NCI-H2227 (cell line): ENCODE measurements around the gene PAX5.

Experiments used
- DNase-seq: peaks from one replicate; lab custom pipeline; 2025; ENCODE audit not compliant: unreplicated experiment; lab: John Stamatoyannopoulos, UW

PAX5 gene

DNA sequence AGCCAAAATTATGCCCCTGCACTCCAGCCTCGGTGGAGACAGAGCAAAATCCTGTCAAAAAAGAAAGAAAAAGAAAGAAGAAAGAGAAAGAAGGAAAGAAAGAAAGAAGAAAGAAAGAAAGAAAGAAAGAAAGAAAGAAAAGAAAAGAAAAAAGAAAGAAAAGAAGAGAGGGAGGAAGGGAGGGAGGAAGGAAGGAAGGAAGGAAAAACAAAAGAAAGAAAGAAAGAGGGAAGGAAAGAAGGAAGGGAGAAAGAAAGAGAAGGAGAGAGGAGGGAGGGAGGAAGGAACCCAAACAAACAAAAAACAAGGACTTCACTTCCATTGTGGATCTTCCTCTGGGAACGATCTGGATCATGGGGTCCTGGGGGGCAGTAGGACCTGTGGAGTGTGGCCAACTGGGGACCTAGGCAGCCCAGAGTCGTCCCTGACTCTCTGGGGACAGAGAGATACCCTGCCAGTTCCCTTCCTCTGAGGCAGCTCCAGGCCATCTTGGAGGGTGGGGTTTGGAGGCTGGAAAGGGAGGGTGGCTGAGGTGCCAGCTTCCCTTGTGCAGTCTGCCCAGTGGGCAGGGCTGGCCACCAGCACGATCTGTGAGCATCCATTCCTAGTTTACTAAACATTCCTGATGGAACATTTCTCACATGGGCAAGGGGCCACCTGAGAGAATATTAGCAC is 216.8 kb downstream of the PAX5 start:
- DNase-seq, result no peak

DNA sequence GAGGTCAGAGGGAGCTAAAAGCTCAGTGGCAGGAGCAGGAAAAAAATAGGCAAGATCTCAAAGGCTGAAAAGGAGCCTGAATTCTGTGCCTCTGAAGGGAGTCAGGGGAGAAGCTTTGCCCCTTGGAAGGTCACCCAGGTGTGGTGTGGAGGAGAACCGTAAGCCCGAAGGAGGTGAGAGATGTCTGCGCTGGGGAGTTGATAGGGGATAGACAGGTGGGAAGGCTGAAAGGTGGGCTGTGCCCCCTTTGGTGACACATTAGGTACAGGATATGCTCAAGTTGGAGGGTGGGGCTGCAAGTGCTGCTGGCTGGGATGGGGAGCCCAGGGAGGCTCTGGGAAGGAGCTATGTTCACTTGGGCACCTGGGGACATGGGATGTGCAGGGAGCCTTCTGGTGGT is 217.7 kb downstream of the PAX5 start:
- DNase-seq, result no peak

DNA sequence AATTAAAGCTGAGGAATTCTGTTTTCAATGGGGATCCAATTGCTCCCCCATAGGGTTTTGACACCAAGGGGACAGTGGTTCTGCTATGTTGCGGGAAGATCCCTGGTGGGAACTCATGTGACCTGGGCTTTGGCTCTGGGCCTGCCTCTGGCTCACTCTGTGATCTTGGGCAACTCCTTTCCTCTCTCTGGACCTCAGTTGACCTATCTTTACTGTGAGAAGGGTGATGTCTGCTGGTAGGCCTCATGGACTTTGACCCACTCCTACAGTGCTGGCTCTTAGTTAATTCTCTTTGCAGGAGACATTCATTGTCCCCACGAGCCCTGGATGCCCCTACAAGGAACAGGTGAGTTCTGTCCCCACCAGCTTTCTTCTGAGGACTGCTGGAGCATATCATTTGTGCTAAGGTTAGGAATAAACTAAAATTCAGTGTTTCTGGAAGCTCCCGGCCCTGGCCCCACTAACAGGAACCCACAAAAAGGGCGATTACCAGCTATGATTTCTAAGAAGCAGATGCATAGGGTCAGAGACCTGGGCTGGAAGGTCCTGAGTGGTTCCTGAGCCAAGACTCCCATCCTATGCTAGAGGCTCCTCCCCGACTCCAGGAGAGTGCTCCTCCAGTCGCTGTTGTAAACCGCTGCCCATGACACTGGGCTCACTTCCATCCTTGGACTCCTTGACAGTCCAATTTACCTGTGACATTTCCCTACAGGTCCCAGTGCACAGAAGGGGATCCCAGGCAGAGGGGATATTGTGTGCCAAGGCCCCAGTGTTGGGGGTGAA is 218.3 kb downstream of the PAX5 start:
- no peak for DNase-seq

DNA sequence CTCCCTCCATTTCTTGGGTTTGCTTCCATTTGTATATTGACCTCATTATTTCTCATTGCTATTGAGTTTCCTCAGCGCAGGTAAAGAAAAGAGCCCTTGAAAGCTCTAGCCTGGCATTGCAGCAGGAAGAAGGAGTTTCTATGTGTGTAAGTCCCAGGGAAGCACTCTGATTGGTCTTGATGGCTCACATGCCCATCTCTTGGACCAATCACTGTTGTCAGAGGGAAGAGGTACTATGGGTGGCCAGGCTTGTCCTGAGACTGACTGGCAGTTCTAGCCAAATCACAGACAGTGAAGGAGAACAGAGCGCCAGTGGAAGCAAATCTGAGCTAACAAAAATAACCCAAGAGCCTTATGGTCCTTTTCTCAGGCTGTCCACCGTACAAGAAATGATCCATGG is 219.0 kb downstream of the PAX5 start:
- no peak for DNase-seq

DNA sequence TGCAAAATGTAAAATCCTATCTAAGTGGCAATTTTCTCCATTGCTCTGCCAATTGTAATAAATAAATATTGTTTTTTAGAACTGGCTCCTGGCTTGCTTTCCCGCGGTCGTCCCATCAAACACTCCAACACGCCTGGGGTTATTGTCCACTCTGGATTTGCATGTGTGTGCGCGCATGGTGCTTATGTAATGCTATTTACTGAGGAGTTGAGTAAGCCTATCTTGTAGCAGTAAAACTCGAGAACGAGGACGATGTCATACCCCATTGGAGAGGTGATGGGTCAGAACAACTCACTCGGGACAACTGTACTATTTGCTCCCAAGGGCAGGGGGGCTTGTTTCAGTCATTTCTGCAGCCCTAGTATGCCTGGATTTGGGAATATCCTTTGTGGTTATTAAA is 220.9 kb downstream of the PAX5 start:
- no peak for DNase-seq

DNA sequence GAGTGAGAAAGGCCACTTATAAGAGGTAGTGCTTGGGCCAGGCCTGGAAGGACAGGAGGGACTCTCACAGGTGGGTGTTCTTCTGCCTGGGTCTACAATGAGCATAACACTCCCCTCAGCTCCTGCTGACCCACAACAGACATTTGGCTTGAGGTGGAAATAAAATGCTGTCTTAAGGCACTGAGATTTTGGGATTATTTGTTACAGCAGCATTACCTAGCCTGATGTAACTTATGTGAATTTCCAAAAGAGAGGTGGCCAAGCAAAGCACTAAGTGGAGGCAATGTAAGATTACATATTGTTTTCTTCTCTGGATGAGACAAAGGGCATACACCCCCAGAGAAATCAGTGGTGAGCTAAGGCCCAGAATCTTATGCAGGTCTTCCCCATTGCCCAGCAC is 221.5 kb downstream of the PAX5 start:
- DNase-seq, result no peak

DNA sequence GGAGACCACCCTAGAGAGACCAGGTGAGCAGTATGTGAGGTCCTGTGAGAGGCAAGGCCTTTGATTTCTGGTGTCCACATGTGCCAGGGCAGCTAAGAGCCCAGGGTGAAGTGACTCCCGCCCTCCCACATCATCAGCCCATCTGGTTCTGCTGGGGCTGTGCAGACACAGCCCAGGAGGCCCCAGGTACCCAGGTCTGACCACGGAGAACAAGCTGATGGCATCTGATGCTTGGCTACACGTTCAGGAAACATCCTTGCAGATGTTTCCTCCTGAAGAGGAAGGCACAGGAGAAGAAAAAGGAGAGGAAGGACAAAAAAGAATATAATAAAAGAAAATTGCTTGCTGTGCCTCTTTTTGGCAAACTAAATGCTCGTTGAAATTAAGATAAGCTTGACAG is 225.8 kb downstream of the PAX5 start:
- DNase-seq, result no peak

DNA sequence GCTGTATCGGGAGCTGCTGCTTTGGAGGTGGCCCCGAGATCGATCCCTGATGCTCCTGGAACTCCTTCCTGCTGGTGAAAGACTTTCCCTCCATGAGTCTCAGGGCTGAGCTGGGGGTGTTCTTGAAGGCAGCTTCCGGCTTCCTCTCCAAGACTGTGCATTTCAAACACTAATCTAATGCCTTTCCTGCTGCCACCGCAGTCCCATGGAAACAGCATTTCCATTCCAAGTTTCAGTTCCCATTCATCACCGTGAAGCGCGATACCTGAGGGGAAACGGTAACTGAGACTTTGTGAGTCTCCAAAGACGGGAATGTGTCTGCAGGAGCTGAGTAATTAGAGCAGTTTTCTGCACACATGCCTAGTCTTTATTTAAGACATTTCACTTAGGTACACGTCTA is 230.1 kb downstream of the PAX5 start:
- DNase-seq, result no peak

DNA sequence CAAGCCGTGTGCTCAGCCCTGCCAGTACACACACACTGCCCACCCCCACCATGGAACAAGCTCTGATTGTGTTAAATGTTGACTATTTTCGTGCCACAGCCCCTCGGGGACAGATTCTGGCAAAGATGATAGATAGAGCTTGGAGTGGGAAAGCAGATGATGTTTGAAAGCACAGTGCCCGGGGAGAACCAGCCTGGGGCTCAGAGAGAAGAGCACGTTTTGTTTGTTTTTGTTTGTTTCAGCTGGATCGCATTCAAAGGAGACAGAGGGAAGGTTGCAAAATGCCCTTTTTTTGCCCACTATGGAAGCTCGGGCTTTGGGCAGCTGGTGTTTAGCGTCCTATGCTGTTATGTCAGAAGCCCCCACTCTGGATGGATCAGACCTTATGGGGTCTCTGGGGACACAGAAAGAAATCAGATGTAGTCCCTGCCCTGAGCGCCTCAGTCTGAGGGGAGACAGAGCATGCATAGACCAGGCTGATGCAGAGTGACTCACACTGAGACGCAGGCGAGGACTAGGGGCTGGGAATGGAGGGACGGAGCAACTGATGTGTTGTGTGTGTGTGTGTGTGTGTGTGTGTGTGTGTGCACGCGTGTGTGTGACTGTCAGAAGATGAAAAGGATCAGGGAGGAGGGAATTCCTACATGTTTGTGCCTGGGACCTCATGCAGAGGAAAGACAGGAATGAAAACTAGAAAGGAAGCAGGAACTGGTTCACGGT is 231.7 kb downstream of the PAX5 start:
- peak; percentile 29 for DNase-seq

DNA sequence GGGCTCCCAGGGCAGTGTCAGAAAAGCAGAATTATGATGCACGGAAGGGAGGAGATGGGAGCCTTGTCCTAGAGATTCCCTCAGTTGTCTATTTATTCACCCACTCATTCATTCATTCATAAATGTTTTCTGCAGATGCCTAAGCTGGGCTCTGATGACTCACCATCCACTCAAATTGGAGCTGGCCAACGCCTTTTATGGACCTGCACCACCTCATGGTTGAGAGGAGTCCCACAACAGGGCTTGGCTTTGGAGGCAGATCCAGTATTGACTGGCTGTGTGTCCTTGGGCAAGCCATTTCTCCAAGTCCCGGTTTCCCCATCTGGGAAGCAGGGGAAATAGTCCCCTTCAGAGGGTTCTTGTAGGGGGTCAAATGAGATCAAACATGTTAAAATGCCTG is 233.6 kb downstream of the PAX5 start:
- no peak for DNase-seq

DNA sequence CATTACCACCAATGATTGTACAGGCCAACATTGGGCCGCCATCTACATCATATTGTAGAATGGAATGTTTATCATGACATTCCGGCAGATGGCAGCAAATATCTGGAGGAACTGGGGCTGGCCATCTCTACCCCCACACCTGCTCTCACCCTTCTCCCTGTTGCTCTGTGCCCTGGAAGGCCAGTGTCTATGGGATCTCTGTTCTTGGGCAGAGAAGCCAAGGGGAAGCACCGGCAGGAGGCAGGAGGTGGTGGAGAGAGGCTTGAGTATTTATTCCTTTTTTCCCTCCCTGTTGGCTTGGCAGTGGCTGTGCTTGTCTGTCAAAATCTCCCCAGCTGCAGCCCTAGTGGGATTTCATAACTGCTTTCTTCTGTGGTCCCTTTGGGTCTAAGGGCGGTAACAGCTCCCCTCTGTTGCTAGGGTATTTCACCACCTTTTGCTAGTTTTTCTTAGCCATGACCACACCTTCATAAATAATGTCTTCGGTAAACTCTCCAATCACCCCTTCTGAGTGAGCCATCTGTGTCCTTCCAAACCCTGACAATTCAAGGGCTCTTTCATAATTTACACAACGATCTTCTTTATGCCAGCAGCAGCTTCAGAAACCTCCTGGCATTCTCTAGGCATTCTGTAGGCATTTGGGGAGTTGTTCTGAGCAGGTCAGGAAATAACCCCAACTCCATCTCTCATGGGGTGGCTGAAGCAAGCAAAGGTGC is 235.6 kb downstream of the PAX5 start:
- DNase-seq, result peak; percentile 31

DNA sequence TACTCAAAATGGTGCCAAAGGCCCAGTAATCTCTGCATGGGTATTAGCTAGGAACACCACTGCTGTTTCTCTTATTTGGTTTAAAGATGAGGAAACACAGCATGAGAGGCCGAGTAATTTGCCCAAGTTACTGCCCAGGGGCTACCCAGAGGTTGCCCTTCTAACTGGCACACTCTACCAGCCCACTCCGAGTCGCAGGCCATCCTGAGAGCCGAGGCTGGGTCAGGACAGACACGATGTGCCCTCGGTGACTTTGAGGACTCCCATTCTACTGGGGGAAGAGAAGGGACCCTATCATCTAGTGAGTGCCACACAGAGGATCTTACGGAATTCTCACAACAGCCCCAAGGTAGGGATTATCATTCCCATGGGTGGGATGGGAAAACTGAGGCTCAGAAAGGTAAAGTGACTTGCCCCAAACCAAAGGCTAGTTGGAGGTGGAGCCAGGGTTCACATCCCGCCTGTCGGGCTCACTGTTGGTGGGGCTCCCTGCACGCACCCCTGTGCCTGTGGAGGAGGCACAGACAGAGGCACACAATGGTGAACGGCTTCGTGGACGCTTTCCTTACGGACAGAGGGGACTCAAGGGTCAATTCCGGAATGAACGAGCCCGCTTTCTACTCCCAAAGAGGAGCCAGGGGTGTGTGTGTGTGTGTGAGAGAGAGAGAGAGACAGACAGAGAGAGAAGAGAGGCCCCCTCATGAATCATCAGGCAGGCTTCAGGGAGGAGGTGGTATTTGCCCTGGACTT is 236.4 kb downstream of the PAX5 start:
- DNase-seq, result no peak

DNA sequence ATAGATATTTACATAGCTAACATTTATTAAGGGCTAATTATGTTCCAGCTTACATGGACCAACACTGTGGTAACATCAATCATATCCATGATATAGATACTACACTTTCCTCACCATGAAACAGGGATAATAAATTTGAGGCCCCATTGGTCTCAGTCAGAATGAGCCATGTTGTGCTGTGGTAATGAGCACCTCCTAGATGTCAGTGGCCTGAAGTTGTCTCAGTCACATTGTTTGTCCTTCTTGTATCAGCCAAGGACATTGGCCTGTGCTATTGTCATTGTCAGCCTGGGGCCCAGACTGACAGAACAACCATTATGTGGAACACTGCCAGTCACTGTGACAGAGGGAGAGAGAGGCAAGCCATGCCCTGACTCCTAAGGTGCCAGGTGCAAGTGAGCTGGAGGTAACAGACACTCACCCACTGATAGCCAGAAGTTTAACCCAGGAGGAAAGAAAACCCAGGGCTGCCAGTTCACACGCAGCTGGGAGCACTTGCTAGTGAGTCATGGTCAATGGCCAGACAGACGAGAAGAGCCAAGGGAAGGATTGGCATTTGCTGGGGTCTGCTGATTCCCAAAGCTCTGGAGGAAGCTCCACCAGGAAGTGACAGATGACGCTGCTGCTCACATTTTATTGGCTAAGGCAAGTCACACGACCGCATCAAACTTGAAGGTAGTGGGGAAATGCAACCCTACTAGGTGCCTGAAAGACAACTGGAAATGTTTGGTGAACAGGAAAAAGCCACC is 237.2 kb downstream of the PAX5 start:
- no peak for DNase-seq

DNA sequence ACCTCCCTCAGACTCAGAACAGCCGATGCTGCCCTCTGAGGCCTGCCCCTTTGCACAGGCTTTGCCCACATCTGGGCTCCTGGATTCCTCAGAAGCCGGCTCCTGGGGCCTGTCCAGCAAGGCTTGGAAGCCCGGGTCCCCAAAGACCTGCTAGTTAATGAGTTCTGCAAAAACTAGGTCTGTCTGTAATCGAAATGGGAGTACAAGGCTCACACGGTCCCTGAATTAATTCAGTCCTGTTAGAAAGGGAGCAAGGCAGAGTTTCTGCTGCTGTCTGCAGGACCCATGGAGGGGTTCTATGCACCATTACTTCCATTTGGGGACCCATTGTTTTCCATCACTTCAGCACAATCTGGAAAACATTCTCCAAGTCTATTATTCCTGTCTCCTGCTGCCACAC is 239.6 kb downstream of the PAX5 start:
- DNase-seq, result no peak

DNA sequence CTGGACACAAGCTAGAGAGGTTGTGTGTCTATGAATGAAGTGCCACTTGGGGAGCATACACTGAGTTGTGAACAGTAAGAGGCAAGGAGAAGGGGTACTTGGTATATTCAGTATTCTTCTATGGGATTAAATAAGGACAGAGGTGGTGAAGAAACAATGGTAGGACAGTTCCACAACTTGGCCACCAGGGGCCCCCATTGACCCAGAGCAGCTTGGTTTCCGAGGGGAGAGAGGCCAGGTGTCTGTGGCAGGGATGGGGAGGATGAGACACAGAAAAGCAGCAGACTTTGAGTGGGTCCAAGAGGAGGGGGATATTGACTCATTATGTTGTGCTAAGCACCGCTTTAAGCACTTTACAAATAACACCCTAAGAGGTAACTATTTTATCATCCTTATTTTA is 240.8 kb downstream of the PAX5 start:
- DNase-seq, result no peak

DNA sequence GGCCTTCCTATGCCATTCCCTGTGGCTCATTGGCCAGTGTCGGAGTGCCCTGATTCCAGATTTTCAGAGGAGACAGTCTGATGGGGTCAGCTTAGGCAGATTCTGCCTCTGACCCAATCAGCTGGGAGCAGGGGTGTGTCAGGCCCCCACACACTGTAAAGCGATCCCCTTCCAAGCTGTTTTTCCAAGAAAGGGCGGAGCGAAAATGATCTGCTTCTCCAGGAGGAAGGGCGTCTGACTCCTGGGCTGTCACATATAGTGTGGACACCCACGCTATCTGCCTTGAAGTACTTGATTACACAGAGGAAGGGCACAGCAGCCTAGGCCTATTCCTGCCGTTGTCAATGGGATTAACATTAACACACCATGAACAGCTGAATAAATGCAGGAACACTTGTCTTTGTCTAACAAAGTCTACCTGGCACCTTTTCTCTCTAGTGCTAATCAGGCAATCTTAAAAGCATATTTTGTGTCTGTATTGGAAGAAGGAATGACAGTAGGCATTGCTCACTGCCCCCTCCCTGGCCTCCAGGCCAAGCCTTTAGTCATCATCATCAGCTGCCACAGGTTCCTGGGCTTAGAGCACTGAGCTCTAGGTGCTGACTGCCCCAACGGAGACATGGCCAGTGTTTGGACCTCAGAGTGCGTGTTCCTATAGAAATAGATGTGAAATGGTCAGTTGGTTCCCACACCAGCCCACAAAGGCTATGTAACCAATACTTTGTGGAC is 242.7 kb downstream of the PAX5 start:
- no peak for DNase-seq

DNA sequence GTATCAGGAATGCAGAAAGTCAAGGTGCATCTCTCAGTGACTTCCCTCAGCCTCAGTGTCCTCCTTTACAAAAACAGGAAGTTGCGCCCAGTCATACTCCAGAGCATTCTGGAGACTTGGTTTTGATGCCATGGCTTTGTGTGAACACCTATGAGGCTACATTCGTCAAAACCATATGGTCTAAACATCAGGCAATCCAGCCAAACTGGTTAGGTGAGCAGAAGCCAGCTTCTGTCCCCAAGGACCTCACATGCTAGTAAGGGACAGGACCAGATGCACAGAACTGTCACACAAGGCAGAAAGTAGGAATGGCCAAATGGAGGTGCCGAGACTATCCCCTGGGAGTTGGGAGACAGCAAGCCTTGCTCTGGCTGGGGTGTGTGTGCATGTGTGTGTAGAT is 244.2 kb downstream of the PAX5 start:
- no peak for DNase-seq

DNA sequence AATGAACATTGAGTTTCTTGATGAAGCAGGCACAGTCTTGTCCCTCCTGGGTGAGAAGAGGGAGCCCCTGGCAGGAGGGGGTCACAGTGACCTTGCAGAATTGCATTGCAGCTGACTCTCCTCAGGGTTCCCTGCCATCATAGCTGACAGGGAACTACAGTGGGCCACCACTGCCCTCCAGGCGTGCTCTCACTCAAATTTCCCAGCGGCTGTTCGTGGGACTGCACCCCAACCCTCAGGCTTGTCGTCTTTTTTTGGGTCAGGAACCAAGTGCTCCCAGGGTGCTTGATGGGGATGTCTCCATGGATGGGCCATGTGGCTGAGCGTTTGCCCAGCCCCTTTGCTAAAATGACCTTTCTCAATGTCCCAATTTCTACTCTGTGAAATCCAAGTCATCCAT is 245.5 kb downstream of the PAX5 start:
- DNase-seq, result no peak

DNA sequence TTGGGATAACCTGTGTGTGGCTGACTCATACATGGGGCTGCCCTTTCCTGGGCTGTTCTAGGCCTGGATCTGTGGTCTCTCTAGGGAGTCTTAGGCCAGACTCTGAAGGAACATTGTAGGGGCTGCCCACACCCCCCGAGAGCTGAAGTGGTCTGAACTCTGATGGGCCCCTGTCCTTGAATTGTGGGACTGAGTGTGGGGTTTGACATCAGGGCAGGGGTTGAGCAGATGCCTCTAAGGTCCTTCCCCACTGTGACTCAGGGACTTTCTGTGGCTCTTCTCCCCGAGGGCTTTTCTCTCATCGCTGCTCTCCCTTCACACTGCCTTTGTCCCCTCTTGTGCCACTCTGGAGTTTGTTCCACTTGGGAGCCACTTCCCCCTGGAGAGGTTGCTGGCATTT is 246.4 kb downstream of the PAX5 start:
- DNase-seq, result no peak
